Measurements from ENCODE around the gene CKS1B. TPM values are rescaled to one million over a fixed set of nuclear protein-coding genes. Genes with fewer than 3 reads are reported as not detected.

The CKS1B gene
- total and polyA plus RNA-seq, 2 donors (not counting 1 experiment from before 2014, with no cell fraction given) = 16.8 to 33.0 TPM

- Histone ChIP-seq H3K4me2 (replicated peaks; ENCODE audit: low read depth, low read length, poor library complexity, severe bottlenecking) (peak overlapping the region; percentile 97), H2AFZ (ENCODE audit: insufficient read depth, low read depth, low read length, poor library complexity, severe bottlenecking) (peak overlapping the region; percentile 68), H3K79me2 (ENCODE audit: control insufficient read depth, insufficient read depth, low read length) (peaks cover 21% of the 10 kb centered on the region), H3K27ac (ENCODE audit: low read length in 2 of 2) (peak overlapping the region; percentile 39 to 48), H4K20me1 (ENCODE audit: control insufficient read depth, insufficient read depth, low read length, poor library complexity, severe bottlenecking) (no peaks in the 10 kb centered on the region), H3K9ac (ENCODE audit: low read length) (peak overlapping the region; percentile 75), H3K4me1 (ENCODE audit: control insufficient read depth in 2 of 2, insufficient read depth in 2 of 2, low read length in 2 of 2) (peaks cover 12 to 21% of the 10 kb centered on the region in 2 donors), H3K27me3 (replicated peaks in 1 of 4; ENCODE audit: control extremely low read depth in 1 of 4, control insufficient read depth in 3 of 4, insufficient read depth in 4 of 4, low read length in 3 of 4) (no peaks in the 10 kb centered on the region), H3K36me3 (replicated peaks in 1 of 2; ENCODE audit: control extremely low read depth in 1 of 2, control insufficient read depth in 1 of 2, extremely low read depth in 1 of 2, insufficient read depth in 2 of 2, low read length in 1 of 2) (no peaks in the 10 kb centered on the region), H3K4me3 (ENCODE audit: control extremely low read depth in 1 of 5, extremely low read depth in 1 of 5, insufficient read depth in 1 of 5, low read depth in 2 of 5, low read length in 4 of 5) (peak overlapping the region; percentile 0 to 93 (median 74)), H3K9me3 (ENCODE audit: control extremely low read depth in 1 of 3, control insufficient read depth in 2 of 3, insufficient read depth in 1 of 3, low read length in 2 of 3) (no peaks in the 10 kb centered on the region)
- CTCF ChIA-PET = interaction anchor here (0.6 to 18.4 kb wide), 22 partner anchors 9 to 1289 kb away, joined by 3 to 295 read pairs (median 6); partner anchors contain the start of genes CKS1B, FLAD1, PBXIP1 and PMVK
- TF ChIP-seq CTCF (IDR thresholded peaks at IDR 0.05) = peak; percentile 79
- TF ChIP-seq EZH2 (IDR thresholded peaks at IDR 0.05; ENCODE audit: borderline replicate concordance, insufficient read depth, low read depth, low read length, poor library complexity, severe bottlenecking) = no peak
- ATAC-seq (ENCODE audit: low read depth) (no peak), DNase-seq (peak; percentile 78)
- H3K4me1 Mint-ChIP-seq = peaks cover 28% of the 10 kb centered on the region
- H3K27ac Mint-ChIP-seq = peak overlapping the region; percentile 84
- no peaks in the 10 kb centered on the region for H3K27me3 Mint-ChIP-seq
- POLR2A ChIA-PET = interaction anchor here (0.7 to 7.4 kb wide), 12 partner anchors 11 to 138 kb away, joined by 3 to 74 read pairs (median 5); partner anchors contain the start of genes CKS1B, FLAD1, PMVK and PYGO2
- H3K4me3 Mint-ChIP-seq = peak overlapping the region; percentile 90
- intact Hi-C loops (cut with micrococcal nuclease) = loop anchor here (1.0 kb wide), 3 partner anchors 24 to 44 kb away; no protein-coding TSS in a partner anchor
- WGBS (ENCODE audit: insufficient coverage) = 7% methylated on average over 34 of the region's 40 CpGs
- no peaks in the 10 kb centered on the region for H3K9me3 Mint-ChIP-seq (ENCODE audit: insufficient read depth)
These were observed 24.5 kb downstream of the CKS1B start for GRCh38 chr1:154998818-154999570.

Data from B cell (primary cell).